IPS-NIHi11 (cell line): ENCODE measurements around the gene RALB.
A peak's percentile ranks its signal among the peaks of the same experiment; 100 is the strongest.
"Not testable (repeated sequence)": the region's sequence is repeated elsewhere in the genome, so short reads cannot be mapped to it uniquely, and the experiment has no call there.

Experiments
- DNase-seq: peaks from one replicate; pipeline ENCODE4 v3.0.0; 2012; ENCODE audit warnings: mixed read lengths, low spot score

Gene RALB

DNA sequence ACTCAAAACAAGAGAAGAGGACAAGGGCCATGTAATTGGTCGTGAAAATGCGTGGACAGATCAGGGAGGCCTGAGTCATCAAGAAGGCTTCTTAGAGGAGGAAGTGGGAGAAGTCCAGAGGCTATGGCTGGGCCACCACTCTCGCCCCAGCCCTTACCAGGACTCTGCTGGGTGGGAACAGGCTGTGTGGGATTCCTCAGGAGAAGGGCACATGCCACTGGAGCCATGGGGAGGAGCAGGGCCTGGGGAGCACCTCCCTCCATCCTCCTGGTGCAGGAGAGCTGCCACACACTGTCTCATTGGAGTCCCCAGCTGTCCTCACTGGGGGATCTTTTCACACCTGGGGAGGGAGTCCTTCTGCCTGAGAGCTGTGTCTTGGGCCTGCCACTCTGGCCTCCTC, 9.4 kb upstream of the RALB start:
- DNase-seq: no peak

DNA sequence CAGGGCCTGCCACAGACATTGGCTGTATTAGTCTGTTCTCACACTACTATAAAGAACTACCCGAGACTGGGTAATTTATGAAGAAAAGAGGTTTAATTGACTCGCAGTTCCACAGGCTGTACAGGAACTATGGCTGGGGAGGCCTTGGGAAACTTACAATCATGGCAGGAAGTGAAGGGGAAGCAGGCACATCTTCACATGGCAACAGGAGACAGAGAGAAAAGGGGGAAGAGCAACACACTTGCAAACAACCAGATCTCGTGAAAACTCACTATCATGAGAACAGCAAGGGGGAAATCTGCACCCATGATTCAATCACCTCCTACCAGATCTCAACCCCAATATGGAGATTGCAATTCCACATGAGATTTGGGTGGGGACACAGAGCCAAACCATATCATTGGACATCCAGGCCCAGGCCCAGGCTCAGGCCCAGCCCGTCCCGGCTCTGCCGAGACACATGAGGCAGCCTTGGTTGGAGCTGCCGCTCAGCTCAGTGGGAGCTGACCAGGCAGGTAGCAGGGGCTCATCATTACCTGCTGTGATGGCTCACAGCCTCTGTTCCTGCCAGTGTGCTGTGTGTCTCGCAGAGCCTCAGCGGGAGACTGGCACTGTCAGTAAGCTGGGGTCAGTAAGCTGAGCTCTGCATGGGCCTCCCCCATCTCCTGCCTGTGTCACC, 8.6 kb upstream of the RALB start:
- no peak for DNase-seq

DNA sequence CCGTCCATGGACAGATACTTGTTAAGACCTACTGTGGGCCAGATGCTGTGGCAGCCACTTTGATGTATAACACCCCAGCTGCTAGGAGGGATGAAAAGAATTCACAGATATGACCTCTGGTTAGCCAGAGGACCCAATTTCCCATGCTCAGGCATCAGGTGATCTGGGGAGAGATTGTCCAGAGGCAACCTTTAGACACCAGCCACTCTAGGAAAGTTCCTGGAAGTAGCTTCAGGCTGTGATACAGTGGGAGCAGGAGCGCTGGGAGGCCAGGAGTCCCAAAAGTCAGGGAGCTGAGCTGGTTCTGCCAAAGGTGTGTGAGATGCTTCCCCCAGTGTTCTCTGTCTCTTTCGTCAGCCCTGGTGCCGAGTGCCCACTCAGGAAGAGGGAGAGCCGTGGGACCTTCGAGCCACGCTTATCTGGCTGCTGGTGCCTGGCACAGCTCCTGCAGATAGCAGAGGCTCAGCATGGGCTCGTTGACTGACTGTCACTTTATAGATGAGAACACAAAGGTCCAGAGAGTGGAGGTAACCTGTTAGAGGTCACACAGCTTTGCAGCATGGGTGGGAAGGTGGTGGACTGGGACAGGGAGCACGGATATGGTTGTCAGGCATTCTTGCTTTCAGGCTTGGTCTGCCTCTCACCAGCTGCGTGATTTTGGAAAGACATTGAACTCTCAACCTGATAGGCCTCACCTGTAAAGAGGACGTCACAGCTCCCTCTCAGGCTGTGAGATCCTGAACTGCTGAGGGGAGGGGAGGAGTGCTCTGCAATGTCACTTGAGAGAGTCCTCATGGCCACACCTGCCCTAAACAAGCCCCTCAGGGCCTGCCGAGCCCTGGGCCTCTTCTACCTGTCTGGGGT, 7.8 kb upstream of the RALB start:
- no peak for DNase-seq

DNA sequence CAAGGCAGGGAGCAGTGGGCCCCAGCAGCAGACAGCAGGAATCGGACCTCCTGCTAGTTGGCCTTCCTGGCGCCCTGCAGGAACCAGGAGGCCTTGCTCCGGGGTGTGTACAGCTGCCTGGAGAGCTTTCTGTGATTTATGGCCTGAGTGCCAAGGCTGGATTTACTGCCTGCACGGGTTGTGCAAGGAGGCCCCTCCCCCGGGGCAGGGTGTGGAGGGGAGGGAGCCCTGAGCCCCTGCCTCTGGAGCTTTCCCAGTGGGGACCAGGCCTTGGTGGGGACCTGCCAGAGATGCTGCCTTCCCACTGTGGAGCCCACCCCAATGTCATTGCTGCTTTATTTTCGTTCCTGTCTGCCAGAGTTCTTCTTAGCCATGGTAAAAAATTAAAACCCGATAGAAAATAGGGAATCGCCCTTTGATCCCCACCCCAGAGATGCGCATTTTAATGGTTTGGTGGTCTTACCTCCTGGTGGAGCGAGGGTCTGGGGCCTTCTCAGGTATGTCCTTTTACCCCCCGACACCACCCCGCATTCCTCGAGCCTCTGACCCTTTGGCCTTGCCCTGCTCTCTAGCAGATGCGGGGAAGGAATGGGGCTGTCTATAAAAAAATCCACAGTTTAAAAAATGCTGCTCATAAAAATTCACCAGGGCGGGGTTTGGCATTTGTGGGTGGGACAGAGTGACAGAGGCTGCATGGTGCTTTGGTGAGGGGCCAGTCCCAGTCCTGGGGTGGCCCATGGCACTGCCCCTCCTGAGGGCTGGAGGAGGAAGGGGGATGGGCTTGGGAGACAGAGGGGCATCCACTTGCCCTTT, 6.9 kb upstream of the RALB start:
- DNase-seq: peak; percentile 66

DNA sequence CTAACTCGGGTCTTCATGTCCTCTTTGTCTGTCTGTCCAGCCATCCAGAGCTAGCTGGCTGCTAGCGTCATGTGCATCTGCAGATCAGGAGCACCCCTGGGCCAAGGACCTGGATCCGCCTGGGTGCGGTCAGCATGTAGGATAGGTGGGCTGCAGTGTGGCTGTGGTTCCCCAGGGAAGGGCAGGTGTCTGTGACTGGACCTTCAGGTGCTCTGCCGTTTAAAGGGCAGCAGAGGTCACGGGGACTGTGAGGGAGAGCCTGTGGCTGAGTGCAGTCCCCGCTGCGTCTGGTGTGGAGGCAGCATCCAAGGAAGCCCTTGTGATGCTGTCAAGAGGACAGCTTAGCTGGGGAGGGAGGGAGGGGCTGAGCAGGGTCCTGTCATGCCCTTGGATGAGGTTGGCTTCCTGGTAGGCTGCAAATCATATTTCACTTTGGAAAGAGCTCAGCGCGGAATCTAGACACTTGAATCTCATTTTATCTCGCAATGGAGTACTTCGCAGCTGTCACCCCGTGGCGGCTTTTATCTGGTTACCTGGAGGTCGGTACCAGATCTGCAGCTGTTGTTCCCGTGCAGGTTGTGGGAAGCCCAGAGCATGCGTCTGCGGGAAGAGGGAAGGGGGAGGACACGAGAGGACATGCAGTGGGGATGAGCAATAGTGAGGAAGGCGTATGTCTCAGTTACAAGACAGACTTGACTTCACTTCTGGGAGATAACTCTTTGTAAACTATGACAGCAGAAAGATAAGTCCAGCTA, 5.9 kb upstream of the RALB start:
- DNase-seq: no peak

DNA sequence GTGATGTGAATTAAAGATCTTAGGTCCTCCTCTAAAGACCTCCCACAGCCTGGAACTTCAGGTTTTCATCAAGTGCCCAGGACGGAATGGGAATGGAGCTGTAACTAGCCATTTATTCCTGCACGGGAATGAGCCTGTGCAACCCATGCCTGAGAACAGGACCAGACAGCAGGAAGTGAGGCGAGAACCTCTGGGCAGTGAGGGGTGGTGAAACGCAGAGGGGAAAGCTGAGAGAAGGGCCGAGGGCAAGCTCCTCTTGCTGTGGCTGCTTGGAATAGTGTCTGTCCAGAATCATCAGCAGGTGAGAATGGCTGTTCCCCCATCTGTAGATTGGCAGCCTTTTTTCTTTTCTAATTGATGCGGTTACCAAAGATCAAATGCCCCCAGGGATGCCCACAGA, 4.8 kb upstream of the RALB start:
- no peak for DNase-seq

DNA sequence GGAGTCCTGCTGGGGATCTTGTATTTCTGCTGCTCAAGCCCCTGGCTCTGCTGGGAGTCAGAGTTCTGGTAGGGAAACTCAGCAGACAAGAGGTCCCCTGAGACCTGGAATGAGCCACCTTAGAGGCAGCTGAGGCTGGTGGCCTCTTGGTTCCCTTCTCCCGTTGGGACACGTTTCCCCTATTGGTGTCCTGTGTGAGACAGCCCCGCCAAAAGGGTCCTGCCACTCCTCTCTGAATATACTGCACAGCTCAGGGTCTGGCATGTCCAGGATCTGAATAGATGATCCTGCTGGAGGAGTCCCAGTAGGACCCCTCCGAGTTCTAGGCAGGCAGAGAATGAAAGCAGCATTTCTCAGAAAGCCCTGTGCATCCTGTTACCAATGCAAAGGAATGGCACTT, 2.0 kb upstream of the RALB start:
- no peak for DNase-seq

DNA sequence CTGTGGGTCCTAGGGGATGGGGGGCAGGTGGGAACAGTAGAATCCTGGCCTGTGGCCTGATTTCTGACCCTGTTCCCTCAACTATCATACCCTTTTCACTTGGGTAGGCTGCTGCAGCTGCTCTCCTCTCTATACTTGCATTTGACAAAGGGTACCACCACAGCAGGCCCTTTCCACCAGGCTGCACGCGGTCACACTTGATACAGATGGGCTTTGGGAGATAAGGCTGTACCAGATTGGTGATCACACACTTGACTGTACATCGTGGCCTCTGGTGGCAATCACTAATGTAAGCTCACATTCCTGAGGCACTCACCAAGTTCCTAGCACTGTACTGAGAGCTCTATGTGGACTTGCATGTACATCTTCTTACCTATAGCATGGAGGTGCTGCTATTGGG, 1.6 kb upstream of the RALB start:
- no peak for DNase-seq

DNA sequence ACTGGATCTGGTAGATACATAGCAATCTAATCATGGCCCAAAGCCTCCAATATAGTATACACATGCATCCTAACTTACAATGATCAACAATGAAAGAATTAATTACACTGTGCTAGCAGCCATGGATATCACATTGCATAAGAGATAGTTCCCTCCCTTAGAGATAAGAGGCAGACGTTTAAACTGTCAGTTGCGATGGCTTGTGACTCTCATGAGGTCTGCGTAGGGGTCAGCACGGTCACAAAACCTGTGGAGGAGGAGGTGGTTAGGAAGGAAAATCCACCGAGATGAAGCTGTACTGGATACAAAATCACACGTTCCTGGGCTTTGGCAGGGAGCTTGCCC, 800 bp upstream of the RALB start:
- no peak for DNase-seq

DNA sequence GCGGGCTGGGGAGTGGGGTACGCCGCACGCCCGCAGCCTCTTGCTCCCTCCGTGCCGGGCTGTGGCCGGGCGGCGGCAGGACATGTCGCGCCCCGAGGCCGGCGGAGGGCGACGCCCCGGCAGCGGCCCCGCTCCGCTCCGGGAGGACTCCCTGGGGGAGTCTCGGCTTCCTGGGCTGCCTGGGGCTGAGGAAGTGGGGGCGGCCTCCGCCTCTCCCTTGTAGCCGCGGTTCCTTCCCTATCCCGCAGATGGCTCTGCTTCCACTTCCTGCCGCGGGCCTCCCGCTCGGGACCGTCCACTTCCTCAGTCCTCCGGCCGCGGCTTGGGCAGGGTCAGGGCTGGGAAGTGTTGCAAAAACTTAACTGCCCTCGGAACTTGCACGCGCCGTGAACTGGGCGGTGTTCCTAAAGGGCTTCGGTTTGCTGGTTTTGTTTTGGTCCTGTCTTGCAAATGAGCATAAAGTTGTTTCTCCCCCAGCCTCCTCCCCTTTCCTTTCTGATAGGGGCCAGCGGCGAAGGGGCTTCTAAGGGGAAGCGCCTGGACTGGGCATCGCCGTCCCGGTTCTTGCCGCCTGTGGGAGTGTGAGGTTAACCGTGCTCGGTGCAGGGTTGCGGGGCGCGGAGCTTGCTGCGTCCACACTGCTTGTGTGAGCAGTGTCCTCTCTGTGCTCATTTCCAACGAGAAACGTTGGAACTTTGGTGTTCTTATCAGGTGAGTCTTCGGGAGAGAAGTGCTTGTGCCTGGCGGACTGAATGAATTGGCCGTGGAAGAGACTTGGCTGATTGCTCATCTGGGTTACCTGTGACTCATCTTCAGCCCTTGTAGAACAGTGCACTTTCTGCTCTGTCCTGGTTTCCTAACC, 600 bp downstream of the RALB start:
- peak; percentile 81 for DNase-seq

DNA sequence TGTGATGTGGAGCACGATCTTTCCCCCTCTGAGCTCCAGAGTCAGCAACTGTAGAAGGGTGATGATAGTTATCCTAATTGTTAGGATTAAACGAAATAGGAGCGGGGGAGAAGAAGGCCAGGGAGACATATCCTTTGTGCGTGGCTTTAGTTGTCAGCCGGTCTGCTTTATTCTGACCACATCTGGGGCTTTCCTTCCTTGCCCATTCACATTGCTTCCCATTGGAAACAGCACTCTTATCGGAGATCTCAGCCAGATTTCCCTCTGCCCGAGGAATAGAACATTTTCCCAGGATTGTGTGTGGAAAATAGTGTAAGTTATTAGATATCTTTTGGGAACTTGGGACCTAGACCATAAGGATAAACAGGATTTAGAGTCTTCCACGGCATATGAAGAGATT, 1.5 kb downstream of the RALB start:
- no peak for DNase-seq

DNA sequence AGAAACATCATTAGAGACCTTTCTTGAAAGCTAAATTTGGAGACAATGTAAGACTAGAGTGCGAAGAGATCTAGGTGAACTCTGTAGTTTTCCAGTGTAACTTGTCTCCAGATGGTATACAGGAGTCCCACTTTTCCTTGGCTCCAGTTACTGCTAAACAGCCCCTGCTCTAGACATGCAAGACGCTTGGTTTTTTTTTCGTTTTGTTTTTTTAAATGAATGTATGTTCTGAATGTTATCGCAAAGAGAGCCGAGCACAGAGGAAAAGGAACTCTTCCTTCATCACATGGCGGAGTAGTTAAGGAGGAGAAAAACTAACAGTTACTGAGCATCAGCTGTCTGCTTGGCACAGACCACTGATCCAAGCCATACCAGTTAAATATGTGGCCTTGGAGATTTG, 2.4 kb downstream of the RALB start:
- DNase-seq: no peak

DNA sequence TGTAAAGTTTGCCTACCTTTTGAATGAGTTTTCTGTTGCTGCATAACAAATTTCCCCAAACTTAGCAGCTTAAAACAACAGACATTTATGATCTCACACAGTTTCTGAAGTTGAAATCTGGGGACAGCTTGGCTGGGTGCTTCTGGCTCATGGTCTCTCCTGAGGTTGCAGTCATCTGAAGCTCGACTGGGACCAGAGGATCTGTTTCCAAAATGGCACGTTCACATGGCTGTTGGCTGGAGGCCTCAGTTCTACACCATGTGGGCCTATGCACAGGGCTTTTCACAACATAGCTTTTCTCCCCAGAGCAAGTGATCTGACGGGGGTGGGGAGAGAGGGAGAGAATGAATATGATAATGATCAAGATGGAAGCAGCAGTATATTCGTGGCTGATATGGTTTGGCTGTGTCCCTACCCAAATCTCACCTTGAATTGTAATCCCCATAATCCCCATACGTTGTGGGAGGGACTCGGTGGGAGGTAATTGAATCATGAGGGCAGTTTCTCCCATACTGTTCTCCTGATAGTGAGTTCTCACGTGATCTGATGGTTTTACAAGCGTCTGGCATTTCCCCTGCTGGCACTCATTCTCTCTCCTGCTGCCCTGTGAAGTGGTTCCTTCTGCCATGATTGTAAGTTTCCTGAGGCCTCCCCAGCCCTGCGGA, 3.5 kb downstream of the RALB start:
- DNase-seq: no peak

DNA sequence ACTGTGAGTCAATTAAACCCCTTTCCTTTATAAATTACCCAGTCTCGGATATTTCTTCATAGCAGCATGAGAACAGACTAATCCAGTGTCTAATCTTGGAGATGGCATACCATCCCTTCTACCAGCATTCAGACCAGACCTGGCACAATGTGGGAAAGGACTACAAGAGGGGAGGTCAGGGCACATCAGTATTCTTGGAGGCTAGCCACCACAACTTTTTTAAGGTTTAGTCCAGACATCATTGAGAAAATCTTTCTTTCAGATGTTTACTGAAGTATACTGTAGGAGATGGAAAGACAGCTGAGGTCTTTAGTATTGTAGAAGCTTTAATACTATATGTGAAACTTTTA, 4.0 kb downstream of the RALB start:
- no peak for DNase-seq

DNA sequence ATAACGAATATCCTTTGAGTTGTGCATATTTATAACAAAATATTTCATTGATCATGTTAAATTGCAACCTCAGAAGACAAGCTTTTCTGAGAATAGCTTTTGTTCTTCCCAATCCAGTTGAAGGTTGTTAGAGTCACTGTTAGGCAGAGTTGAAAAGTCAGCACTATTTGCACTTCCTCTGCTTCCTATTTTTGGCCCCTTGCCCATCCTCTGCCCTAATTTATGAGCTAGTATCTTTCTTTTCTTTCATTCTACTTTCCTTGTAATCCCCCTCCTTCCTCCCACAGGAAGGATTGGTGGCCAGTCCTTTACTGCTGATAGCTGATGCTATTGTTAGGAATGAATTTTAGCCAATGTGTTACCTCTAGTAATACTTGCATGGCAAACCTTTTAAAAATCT, 4.9 kb downstream of the RALB start:
- DNase-seq: no peak

DNA sequence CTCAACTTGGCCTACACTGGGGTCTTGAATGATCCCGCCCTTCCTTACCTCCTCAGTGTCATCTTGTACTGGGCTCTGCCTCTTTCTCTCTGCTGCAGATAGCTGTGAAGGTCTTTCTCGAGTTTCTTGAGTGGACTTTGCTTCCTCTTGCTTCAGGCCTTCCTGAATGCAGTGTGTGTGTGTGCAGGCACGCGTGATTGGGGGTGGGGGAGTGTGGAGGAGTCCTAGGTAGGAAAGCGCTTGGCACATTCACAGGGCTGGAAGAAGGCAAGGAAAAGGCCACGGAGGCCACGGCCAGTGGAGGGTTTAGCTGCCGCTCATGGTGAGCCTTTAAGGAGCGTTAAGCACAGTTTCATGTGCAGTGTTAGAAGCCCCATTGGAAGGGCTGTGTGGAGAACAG, 5.5 kb downstream of the RALB start:
- DNase-seq: no peak

DNA sequence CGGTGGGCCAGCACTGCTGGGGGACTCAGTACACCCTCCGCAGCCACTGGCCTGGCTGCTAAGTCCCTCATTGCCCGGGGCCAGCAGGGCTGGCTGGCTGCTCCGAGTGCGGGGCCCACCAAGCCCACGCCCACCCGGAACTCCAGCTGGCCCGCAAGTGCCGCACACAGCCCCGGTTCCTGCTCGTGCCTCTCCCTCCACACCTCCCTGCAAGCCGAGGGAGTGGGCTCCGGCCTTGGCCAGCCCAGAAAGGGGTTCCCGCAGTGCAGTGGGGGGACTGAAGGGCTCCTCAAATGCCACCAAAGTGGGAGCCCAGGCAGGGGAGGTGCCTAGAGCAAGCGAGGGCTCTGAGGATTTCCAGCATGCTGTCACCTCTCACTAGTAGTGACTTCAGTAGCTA, 7.3 kb downstream of the RALB start:
- not testable (repeated sequence) for DNase-seq

DNA sequence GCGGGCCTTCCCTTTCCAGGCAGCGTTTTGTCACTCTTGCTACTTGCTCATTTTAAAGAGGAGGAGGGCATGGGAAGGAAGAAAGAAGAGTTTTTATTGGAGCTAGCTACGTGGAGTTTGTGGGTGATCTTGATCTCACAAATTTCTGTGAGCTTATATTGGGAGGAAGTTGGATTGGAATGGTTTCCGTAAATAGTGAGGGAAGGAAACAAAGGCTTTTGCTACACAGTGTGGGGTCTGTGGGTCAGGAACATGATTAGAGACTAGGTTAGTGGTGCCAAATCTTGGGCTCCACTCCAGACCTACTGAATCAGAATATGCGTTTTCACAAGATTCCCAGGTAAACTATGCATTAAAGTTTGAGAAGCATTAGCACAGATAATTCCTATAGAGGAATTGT, 8.1 kb downstream of the RALB start:
- no peak for DNase-seq

DNA sequence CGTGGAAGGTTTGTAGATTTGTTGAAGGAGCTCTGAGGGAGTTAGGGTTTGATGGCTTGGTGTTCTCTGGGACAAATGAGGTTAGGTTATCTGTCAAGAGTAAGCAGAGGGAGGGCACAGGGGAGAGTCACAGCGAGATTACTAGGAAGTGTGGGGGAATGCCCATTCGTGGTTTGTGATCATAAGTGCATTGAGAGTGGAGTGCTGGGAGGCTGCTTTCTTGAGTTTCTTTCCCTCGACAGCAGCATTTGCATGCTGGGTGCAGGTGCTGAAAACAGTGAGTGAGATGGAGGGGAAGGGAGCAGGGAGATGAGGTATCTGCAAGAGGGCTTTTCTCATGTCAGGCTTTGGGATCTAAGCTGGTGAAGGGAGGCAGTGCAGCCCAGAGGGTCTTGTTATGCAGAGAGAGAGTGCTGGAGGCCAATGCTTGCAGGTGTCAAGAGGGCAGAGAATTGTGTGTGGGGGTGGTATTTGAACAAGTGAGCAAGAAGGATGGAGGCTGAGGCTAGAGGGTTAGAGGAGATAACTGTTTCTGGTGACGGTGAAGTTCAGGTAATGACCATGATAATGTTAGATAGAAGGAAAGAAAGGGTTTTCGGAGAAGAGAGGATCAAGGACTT, 8.8 kb downstream of the RALB start:
- DNase-seq: no peak

DNA sequence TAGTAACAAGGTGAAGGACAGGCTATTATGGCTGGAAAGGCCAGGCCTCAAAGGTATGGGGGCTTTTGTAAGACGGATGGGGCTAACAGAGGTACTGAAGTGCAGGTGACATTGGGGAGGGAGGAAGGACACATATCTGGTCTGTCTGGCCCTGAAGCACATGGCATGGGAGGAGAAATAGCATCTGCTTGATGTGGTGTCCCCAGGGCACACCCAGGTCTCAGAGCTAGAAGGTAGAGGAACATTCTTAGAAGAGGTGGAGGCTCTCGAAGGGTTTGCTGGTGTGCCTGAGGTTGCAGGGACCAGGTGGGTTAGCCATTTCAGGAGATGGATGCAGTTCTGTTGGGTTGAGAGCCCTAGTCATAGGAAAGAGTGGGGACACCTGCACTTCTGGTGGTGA, 9.5 kb downstream of the RALB start:
- no peak for DNase-seq
